ENCODE measurements around the gene PRKCE.

Gene PRKCE

DNA sequence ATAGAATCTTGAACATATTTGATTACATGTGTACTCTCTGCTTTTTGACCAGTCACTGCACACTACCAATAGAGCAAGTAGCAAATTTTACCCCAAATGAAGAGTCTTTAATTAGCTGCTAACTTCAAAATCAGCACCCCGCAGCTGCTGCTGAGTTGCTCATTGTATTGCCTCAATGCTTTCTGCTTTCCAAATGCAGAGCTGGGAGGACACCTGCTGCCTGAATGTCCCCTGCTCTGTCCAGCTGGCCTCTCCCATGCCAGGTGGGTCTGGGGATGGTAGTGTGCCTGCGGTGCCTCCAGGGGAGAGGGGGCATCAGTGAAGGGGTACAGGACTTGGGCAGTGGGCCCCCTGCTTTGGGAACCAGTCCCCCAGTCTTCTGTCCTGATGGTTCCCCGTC lies 184.8 kb downstream of the PRKCE start:
- H3K4me3 ChIP-seq (ENCODE audit: low read depth, low read length) = peak overlapping the region; percentile 11
- 0 out of 2 replicates have a peak, but pooled peaks have one; percentile 6 for TF ChIP-seq CTCF (IDR thresholded peaks at IDR 0.05; ENCODE audit: borderline replicate concordance, insufficient read depth, low read depth, low read length)

- TF ChIP-seq CTCF (IDR thresholded peaks at IDR 0.05; ENCODE audit: borderline replicate concordance, insufficient read depth, low read depth, low read length) = no peak; the same call in 1 of the 2 replicates
- H3K4me3 ChIP-seq (ENCODE audit: low read depth, low read length) = no peak overlapping the region
These were observed 185.3 kb downstream of the PRKCE start for GRCh38 chr2:45836740-45837139.

GRCh38 chr2:45837812-45838341 lies 186.4 kb downstream of the PRKCE start:
- no peak for TF ChIP-seq CTCF (IDR thresholded peaks at IDR 0.05; ENCODE audit: borderline replicate concordance, insufficient read depth, low read depth, low read length)
- H3K4me3 ChIP-seq (ENCODE audit: low read depth, low read length) = peak overlapping the region; percentile 1

DNA sequence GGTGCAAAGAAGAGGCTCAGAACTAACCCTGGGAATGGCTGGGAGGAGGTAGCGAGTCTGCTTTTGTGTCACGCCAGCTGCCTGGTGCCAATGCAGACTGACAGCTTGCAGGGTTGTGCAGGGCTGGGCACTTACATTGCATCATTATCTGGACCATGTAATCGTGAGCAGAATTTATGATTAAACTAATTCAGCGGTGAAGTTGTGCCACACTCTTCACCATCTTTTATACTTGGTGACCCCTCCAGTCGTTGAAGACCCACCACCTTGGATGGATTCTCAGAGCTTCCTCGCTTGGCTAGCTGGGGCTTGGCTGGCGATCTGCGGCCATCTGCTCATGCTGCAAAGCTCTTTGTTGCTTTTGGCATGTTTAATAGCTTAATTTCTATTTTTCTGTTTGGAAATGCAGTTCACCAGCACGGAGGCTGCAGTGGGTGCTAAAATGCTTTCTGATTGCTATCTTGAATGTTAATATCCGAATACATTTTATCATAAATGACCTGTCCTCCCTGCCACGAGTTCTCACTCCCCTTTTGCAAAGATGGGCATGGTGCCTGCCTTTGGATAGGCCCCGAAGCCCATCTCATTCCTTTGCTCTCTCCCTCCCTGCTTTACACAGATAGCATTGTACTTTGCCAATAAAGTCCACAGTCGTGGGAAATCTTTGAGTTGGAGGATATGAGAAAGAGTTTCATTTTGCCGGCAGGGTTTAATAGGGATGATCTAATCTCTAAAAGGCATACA lies 188.2 kb downstream of the PRKCE start:
- no peak overlapping the region for H3K4me3 ChIP-seq (ENCODE audit: low read depth, low read length)

DNA sequence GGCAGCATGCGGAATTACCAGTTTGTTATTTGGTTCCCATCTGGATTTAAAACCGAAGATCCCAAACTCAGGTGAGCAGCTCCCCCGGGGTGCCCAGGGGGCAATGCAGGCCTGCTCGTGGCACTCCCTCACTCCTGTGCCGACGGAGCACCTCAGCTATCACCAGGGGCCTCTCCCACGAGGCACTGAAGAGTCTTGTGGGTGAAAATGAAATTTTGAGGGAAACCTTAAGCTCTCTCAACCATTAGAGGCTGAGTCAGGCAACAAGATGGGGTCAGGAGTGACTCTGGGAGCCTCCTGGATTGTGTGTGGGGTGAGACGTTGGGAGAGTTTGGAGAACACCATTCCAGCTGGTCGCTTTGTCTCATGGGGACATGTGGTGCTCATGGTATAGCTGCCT lies 189.0 kb downstream of the PRKCE start:
- no peak overlapping the region for H3K4me3 ChIP-seq (ENCODE audit: low read depth, low read length)
- 0 out of 2 replicates have a peak, but pooled peaks have one; percentile 3 for TF ChIP-seq CTCF (IDR thresholded peaks at IDR 0.05; ENCODE audit: borderline replicate concordance, insufficient read depth, low read depth, low read length)

More for the DNA sequence above, 188.2 kb downstream of the PRKCE start:
- TF ChIP-seq CTCF (IDR thresholded peaks at IDR 0.05; ENCODE audit: borderline replicate concordance, insufficient read depth, low read depth, low read length) = no peak

DNA sequence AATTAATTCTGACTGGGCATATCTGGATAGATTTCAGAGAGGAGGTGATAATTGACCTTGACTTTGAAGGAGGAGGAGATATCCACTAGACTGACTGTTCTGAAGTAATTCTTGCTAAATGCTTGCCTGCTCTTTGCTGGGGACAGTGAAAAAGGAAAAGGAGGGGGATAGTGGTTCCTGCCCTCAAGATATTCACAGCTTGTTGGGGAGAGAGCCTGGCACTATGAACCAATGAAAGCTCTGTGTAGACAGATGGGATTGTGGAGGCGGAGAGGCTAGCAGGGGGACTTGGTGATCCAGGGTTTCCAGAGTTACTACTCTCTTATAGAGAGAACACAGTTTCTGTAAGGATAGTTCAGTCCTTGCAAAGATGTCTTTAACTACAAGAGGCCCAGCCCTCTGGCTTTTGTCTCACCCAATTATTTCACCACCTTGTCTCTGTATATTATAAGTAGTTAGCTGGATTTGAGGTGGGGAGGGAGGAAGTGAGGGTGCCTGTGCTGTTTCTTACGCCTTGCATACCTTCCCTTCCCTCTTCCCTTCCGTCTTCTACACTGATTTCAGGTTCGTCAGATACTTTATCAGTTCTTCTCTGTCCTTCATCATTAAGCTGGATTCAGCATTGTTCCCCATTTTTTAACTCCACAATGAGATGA lies 190.4 kb downstream of the PRKCE start:
- H3K4me3 ChIP-seq (ENCODE audit: low read depth, low read length) = no peak overlapping the region
- no peak for TF ChIP-seq CTCF (IDR thresholded peaks at IDR 0.05; ENCODE audit: borderline replicate concordance, insufficient read depth, low read depth, low read length)
